ENCODE results near the gene NWD2. TPM values are rescaled to one million over a fixed set of nuclear protein-coding genes. Genes with fewer than 3 reads are reported as not detected.
"Not testable (repeated sequence)": the region's sequence is repeated elsewhere in the genome, so short reads cannot be mapped to it uniquely, and the experiment has no call there.

Gene NWD2
- total and polyA plus RNA-seq, 2 experiments from 2014 or later, result not detected

DNA sequence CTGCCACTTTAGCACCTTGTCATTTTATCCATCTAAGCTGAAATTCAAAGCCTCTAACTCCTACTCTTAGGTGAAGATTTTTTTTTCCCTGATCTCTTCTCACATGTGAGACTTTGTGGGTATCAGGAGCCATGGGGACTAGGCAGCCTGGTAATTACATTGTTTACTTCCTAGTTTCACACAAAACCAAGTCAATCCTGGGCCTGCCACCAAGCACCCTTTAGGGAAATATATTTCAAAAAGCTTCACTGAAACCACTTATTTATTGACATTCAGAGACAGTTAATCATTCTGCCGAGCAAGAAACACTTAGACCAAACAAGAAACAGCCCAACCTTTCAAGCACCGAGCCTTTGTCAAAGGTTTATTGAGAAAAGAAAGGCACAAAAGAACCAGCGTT, 241.6 kb downstream of the NWD2 start:
- in situ Hi-C loops (cut with MboI), result no loop called here
- H3K27ac ChIP-seq, result no peak overlapping the region
- no peaks in the 10 kb centered on the region for H3K36me3 ChIP-seq (ENCODE audit: low read depth)
- no peaks in the 10 kb centered on the region for H3K79me2 ChIP-seq (ENCODE audit: insufficient read depth)
- no peak for DNase-seq
- no peak overlapping the region for H3K4me2 ChIP-seq (ENCODE audit: unreplicated experiment)
- 13 to 22% methylated on average over 3 of the region's 3 CpGs for WGBS, 2 experiments (ENCODE audit: low coverage in 1 of 2, low lambda C conversion rate in 2 of 2, missing lambda C conversion rate in 2 of 2)
- H3K27me3 ChIP-seq (replicated peaks; ENCODE audit: insufficient read depth), result no peaks in the 10 kb centered on the region
- H2AFZ ChIP-seq, result no peak overlapping the region
- no peak overlapping the region for H3K4me3 ChIP-seq
- TF ChIP-seq EZH2 (IDR thresholded peaks at IDR 0.05; ENCODE audit: insufficient read depth, poor library complexity, severe bottlenecking) (no peak), EZH2phosphoT487 (IDR thresholded peaks at IDR 0.05; ENCODE audit: insufficient read depth, low read depth) (no peak)
- no peak overlapping the region for H3K9ac ChIP-seq
- H3F3A ChIP-seq (ENCODE audit: insufficient read depth), result no peaks in the 10 kb centered on the region
- no peaks in the 10 kb centered on the region for H3K9me2 ChIP-seq (ENCODE audit: insufficient read depth)
- H3K9me3 ChIP-seq (ENCODE audit: low read depth), result no peaks in the 10 kb centered on the region
- no peaks in the 10 kb centered on the region for H4K20me1 ChIP-seq (ENCODE audit: insufficient read depth)
- no peaks in the 10 kb centered on the region for H3K4me1 ChIP-seq (ENCODE audit: insufficient read depth)

DNA sequence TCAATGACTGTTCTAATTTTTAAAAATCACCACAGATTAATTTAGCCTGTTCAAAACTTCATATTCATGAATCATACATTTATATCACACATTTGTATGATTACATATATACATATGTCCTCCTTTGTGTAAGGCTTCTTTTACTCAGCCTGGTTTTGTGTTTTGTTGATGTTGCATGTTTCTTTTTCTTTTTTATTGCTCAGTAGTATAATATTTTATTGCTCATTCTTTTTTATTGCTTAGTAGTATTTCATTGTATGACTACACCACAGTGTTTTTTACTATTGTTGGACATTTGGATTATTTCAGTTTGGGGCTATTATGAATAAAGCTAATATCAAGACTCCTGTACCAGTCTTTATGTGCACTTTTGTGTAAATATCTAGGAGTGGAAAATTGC, 243.1 kb downstream of the NWD2 start:
- H3K9me3 ChIP-seq (ENCODE audit: low read depth), result no peaks in the 10 kb centered on the region
- no peak overlapping the region for H3K4me3 ChIP-seq
- no peak overlapping the region for H3K9ac ChIP-seq
- no peak overlapping the region for H3K27ac ChIP-seq
- H3F3A ChIP-seq (ENCODE audit: insufficient read depth), result no peaks in the 10 kb centered on the region
- no peak overlapping the region for H3K4me2 ChIP-seq (ENCODE audit: unreplicated experiment)
- no peak overlapping the region for H2AFZ ChIP-seq
- DNase-seq, result no peak
- H3K9me2 ChIP-seq (ENCODE audit: insufficient read depth), result no peaks in the 10 kb centered on the region
- no peaks in the 10 kb centered on the region for H3K4me1 ChIP-seq (ENCODE audit: insufficient read depth)
- in situ Hi-C loops (cut with MboI), result no loop called here
- H3K36me3 ChIP-seq (ENCODE audit: low read depth), result no peaks in the 10 kb centered on the region
- TF ChIP-seq EZH2 (IDR thresholded peaks at IDR 0.05; ENCODE audit: insufficient read depth, poor library complexity, severe bottlenecking), result no peak
- TF ChIP-seq EZH2phosphoT487 (IDR thresholded peaks at IDR 0.05; ENCODE audit: insufficient read depth, low read depth), result no peak
- no peaks in the 10 kb centered on the region for H3K27me3 ChIP-seq (replicated peaks; ENCODE audit: insufficient read depth)
- no peaks in the 10 kb centered on the region for H4K20me1 ChIP-seq (ENCODE audit: insufficient read depth)
- no peaks in the 10 kb centered on the region for H3K79me2 ChIP-seq (ENCODE audit: insufficient read depth)

- no peak overlapping the region for H3K27ac ChIP-seq
Measured at GRCh38 chr4:37489697-37490096, 245.2 kb downstream of the NWD2 start.

GRCh38 chr4:37490391-37491347, 246.1 kb downstream of the NWD2 start:
- Histone ChIP-seq H3K79me2 (ENCODE audit: insufficient read depth) (no peaks in the 10 kb centered on the region), H3K4me1 (ENCODE audit: insufficient read depth) (no peaks in the 10 kb centered on the region), H3K4me2 (ENCODE audit: unreplicated experiment) (no peak overlapping the region), H3K9me2 (ENCODE audit: insufficient read depth) (no peaks in the 10 kb centered on the region), H3K27me3 (replicated peaks; ENCODE audit: insufficient read depth) (no peaks in the 10 kb centered on the region), H3F3A (ENCODE audit: insufficient read depth) (no peaks in the 10 kb centered on the region), H3K36me3 (ENCODE audit: low read depth) (no peaks in the 10 kb centered on the region), H2AFZ (no peak overlapping the region), H3K27ac (no peak overlapping the region), H3K9me3 (ENCODE audit: low read depth) (no peaks in the 10 kb centered on the region), H3K9ac (no peak overlapping the region), H4K20me1 (ENCODE audit: insufficient read depth) (no peaks in the 10 kb centered on the region), H3K4me3 (no peak overlapping the region)
- in situ Hi-C loops (cut with MboI), result no loop called here
- TF ChIP-seq EZH2 (IDR thresholded peaks at IDR 0.05; ENCODE audit: insufficient read depth, poor library complexity, severe bottlenecking) (no peak), EZH2phosphoT487 (IDR thresholded peaks at IDR 0.05; ENCODE audit: insufficient read depth, low read depth) (no peak)
- 38 to 52% methylated on average over 9 of the region's 9 CpGs for WGBS, 2 experiments (ENCODE audit: low coverage in 1 of 2, low lambda C conversion rate in 2 of 2, missing lambda C conversion rate in 2 of 2)
- DNase-seq, result no peak

More at GRCh38 chr4:37489697-37490096, 245.2 kb downstream of the NWD2 start:
- Histone ChIP-seq H3K9ac (no peak overlapping the region), H4K20me1 (ENCODE audit: insufficient read depth) (no peaks in the 10 kb centered on the region), H2AFZ (no peak overlapping the region), H3K9me3 (ENCODE audit: low read depth) (no peaks in the 10 kb centered on the region), H3K27me3 (replicated peaks; ENCODE audit: insufficient read depth) (no peaks in the 10 kb centered on the region), H3K36me3 (ENCODE audit: low read depth) (no peaks in the 10 kb centered on the region), H3K79me2 (ENCODE audit: insufficient read depth) (no peaks in the 10 kb centered on the region), H3F3A (ENCODE audit: insufficient read depth) (no peaks in the 10 kb centered on the region), H3K4me2 (ENCODE audit: unreplicated experiment) (no peak overlapping the region), H3K4me3 (no peak overlapping the region), H3K9me2 (ENCODE audit: insufficient read depth) (no peaks in the 10 kb centered on the region), H3K4me1 (ENCODE audit: insufficient read depth) (no peaks in the 10 kb centered on the region)
- DNase-seq, result no peak
- in situ Hi-C loops (cut with MboI), result no loop called here
- WGBS, 2 experiments (ENCODE audit: low coverage in 1 of 2, low lambda C conversion rate in 2 of 2, missing lambda C conversion rate in 2 of 2), result 27 to 35% methylated on average over 1 of the region's 1 CpG
- TF ChIP-seq EZH2 (IDR thresholded peaks at IDR 0.05; ENCODE audit: insufficient read depth, poor library complexity, severe bottlenecking), result no peak
- TF ChIP-seq EZH2phosphoT487 (IDR thresholded peaks at IDR 0.05; ENCODE audit: insufficient read depth, low read depth), result no peak

GRCh38 chr4:37495353-37495752, 250.8 kb downstream of the NWD2 start:
- H3K79me2 ChIP-seq (ENCODE audit: insufficient read depth); H3K27me3 ChIP-seq (replicated peaks; ENCODE audit: insufficient read depth); H4K20me1 ChIP-seq (ENCODE audit: insufficient read depth); H3K4me3 ChIP-seq; H3K4me1 ChIP-seq (ENCODE audit: insufficient read depth); H3K36me3 ChIP-seq (ENCODE audit: low read depth); H3K27ac ChIP-seq; H3F3A ChIP-seq (ENCODE audit: insufficient read depth); H3K9ac ChIP-seq; DNase-seq; in situ Hi-C loops (cut with MboI); H3K9me2 ChIP-seq (ENCODE audit: insufficient read depth); H3K9me3 ChIP-seq (ENCODE audit: low read depth); H2AFZ ChIP-seq; H3K4me2 ChIP-seq (ENCODE audit: unreplicated experiment): not testable (repeated sequence)
- 59 to 67% methylated on average over 4 of the region's 4 CpGs for WGBS, 2 experiments (ENCODE audit: low coverage in 1 of 2, low lambda C conversion rate in 2 of 2, missing lambda C conversion rate in 2 of 2)

Small RNA genes lying within 50 kb of the gene (microRNA-seq; reads per million reads assigned to microRNA genes)
- gene MIR4801 (ENCODE audit: borderline number of aligned reads), result not detected

Small RNA genes lying within 50 kb of the gene (small RNA-seq; reads per million reads assigned to genes)
- not detected for gene MIR4801 (ENCODE audit: low read depth, low replicate concordance)

All from GM23248 (cell line).